ENCODE measurements around the gene ZNF521. TPM values are rescaled to one million over a fixed set of nuclear protein-coding genes. Genes with fewer than 3 reads are reported as not detected.

ZNF521 gene
- total and polyA plus RNA-seq, 2 of the 13 experiments (the other 11 are each of a cell fraction or from before 2014, with no cell fraction given): 0.02 TPM; not detected in 1

- ChIA-PET POLR2A (no interaction called here), CTCF (ENCODE audit: low intra/inter-chr PET ratio, low total read pairs) (no interaction called here)
- Histone ChIP-seq H3K4me1 (ENCODE audit: insufficient read depth, low read length) (peaks cover 16% of the 10 kb centered on the region), H3K27me3 (ENCODE audit: control insufficient read depth in 1 of 2, insufficient read depth in 2 of 2, low read length in 2 of 2) (no peaks in the 10 kb centered on the region), H3K79me2 (ENCODE audit: insufficient read depth, low read length) (no peaks in the 10 kb centered on the region), H3K36me3 (replicated peaks in 1 of 2; ENCODE audit: control insufficient read depth in 1 of 2, insufficient read depth in 2 of 2, low read length in 2 of 2) (no peaks in the 10 kb centered on the region), H3K9ac (ENCODE audit: insufficient read depth, low read depth, low read length) (no peak overlapping the region), H3K4me2 (ENCODE audit: low read depth, low read length) (peak overlapping the region; percentile 48), H3K9me3 (ENCODE audit: low read length) (no peaks in the 10 kb centered on the region), H4K20me1 (ENCODE audit: insufficient read depth, low read length) (no peaks in the 10 kb centered on the region), H3K27ac (ENCODE audit: extremely low read length, insufficient read depth, low read length) (no peak overlapping the region), H3K4me3 (replicated peaks in 1 of 3; ENCODE audit: insufficient read depth in 1 of 3, low read depth in 2 of 3, low read length in 3 of 3) (no peak overlapping the region), H2AFZ (ENCODE audit: low read length) (no peak overlapping the region)
- WGBS (ENCODE audit: low lambda C conversion rate): 42% methylated on average over 19 of the region's 19 CpGs
- ATAC-seq (peak; percentile 98), DNase-seq (ENCODE audit: low spot score) (peak; percentile 91), FAIRE-seq (peak; percentile 74)
- BruUV-seq (replicated peaks): no TSS peak
- intact Hi-C loops (cut with micrococcal nuclease; ENCODE audit: unreplicated experiment) (no loop called here), in situ Hi-C loops (cut with HindIII; ENCODE audit: extremely low pct_ligation_motif_present, low pct_unique_long_range_greater_than_20kb) (no loop called here)
- TF ChIP-seq RXRB (CRISPR knock-in tag; IDR thresholded peaks at IDR 0.05; ENCODE audit: borderline replicate concordance) (0 out of 2 replicates have a peak, but pooled peaks have one; percentile 24), ZNF598 (CRISPR knock-in tag; IDR thresholded peaks at IDR 0.05; ENCODE audit: borderline replicate concordance) (no peak), ZNF331 (CRISPR knock-in tag; IDR thresholded peaks at IDR 0.05) (peak; percentile 48; the same call in 1 of the 2 replicates), SRY (CRISPR knock-in tag; IDR thresholded peaks at IDR 0.05) (no peak), GATAD1 (CRISPR knock-in tag; IDR thresholded peaks at IDR 0.05) (no peak), ZNF281 (CRISPR knock-in tag; IDR thresholded peaks at IDR 0.05; ENCODE audit: borderline replicate concordance) (no peak), FOXK2 (IDR thresholded peaks at IDR 0.05) (no peak), ATM (IDR thresholded peaks at IDR 0.05; ENCODE audit: borderline replicate concordance) (no peak), CCAR2 (optimal IDR thresholded peaks at IDR 0.05; ENCODE audit: low read depth, low read length) (no peak), ZSCAN21 (CRISPR knock-in tag; IDR thresholded peaks at IDR 0.05; ENCODE audit: borderline replicate concordance) (no peak), ZNF207 (IDR thresholded peaks at IDR 0.05; ENCODE audit: borderline replicate concordance) (no peak), EP300 (IDR thresholded peaks at IDR 0.05; ENCODE audit: low read depth in 2 of 2, low read length in 2 of 2) (no peak), EP300 (CRISPR knock-in tag; IDR thresholded peaks at IDR 0.05; ENCODE audit: borderline replicate concordance) (no peak), ZSCAN5A (CRISPR knock-in tag; IDR thresholded peaks at IDR 0.05; ENCODE audit: borderline replicate concordance) (no peak), AGO1 (IDR thresholded peaks at IDR 0.05; ENCODE audit: low read depth, low read length, poor library complexity, severe bottlenecking) (no peak), ZNF878 (CRISPR knock-in tag; IDR thresholded peaks at IDR 0.05) (no peak)
- TF ChIP-seq, protein P1, sequence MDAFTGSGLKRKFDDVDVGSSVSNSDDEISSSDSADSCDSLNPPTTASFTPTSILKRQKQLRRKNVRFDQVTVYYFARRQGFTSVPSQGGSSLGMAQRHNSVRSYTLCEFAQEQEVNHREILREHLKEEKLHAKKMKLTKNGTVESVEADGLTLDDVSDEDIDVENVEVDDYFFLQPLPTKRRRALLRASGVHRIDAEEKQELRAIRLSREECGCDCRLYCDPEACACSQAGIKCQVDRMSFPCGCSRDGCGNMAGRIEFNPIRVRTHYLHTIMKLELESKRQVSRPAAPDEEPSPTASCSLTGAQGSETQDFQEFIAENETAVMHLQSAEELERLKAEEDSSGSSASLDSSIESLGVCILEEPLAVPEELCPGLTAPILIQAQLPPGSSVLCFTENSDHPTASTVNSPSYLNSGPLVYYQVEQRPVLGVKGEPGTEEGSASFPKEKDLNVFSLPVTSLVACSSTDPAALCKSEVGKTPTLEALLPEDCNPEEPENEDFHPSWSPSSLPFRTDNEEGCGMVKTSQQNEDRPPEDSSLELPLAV (CRISPR knock-in tag; conservative IDR thresholded peaks at IDR 0.05; ENCODE audit: low read depth): no peak
Measured at GRCh38 chr18:25077038-25077943, 274.7 kb downstream of the ZNF521 start.
